ENCODE measurements around the gene RAB6A. TPM values are rescaled to one million over a fixed set of nuclear protein-coding genes. Genes with fewer than 3 reads are reported as not detected.
"Not testable (repeated sequence)": the region's sequence is repeated elsewhere in the genome, so short reads cannot be mapped to it uniquely, and the experiment has no call there.

RAB6A gene
- total RNA-seq, 3 donors from 2014 or later (not counting 1 experiment from before 2014, with no cell fraction given) = 72.2 to 107 (median 97.7) TPM

DNA sequence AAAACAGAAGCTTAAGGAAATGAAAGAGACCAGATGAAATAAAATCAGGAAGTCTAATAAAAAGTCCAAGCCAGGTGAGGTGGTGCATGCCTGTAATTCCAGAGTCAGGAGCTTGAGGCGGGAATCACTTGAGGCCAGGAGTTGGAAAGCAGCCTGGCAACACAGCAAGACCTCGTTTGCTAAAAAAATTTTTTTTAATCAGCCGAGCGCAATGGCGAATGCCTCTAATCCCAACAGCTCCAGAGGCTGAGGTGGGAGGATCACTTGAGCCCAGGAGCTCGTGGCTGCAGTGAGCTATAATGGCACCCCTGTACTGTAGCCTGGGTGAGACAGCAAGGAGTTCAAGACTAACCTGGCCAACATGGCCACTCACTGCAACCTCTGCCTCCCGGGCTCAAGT lies 8.0 kb downstream of the RAB6A start:
- TF ChIP-seq, protein P1, sequence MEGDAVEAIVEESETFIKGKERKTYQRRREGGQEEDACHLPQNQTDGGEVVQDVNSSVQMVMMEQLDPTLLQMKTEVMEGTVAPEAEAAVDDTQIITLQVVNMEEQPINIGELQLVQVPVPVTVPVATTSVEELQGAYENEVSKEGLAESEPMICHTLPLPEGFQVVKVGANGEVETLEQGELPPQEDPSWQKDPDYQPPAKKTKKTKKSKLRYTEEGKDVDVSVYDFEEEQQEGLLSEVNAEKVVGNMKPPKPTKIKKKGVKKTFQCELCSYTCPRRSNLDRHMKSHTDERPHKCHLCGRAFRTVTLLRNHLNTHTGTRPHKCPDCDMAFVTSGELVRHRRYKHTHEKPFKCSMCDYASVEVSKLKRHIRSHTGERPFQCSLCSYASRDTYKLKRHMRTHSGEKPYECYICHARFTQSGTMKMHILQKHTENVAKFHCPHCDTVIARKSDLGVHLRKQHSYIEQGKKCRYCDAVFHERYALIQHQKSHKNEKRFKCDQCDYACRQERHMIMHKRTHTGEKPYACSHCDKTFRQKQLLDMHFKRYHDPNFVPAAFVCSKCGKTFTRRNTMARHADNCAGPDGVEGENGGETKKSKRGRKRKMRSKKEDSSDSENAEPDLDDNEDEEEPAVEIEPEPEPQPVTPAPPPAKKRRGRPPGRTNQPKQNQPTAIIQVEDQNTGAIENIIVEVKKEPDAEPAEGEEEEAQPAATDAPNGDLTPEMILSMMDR (IDR thresholded peaks at IDR 0.05) = no peak
- H3K36me3 ChIP-seq (ENCODE audit: control insufficient read depth, insufficient read depth, low read length) = no peaks in the 10 kb centered on the region
- WGBS (ENCODE audit: insufficient coverage) = 95% methylated on average over 7 of the region's 7 CpGs
- no peaks in the 10 kb centered on the region for H3K9me3 ChIP-seq (ENCODE audit: control insufficient read depth, insufficient read depth, low read length)
- Mint-ChIP-seq H3K36me3 (no peaks in the 10 kb centered on the region), H3K9me3 (no peaks in the 10 kb centered on the region), H3K27ac (no peak overlapping the region), H3K27me3 (ENCODE audit: low read depth in 2 of 2) (no peaks in the 10 kb centered on the region), H3K4me3 (no peak overlapping the region), H3K4me1 (peaks cover 38 to 48% of the 10 kb centered on the region in 2 donors)
- no peaks in the 10 kb centered on the region for H3K27me3 ChIP-seq (ENCODE audit: control insufficient read depth, insufficient read depth, low read length)
- no peak overlapping the region for H3K27ac ChIP-seq (ENCODE audit: low read length)
- DNase-seq (no peak), ATAC-seq (no peak)
- intact Hi-C loops (cut with micrococcal nuclease) = no loop called here
- no peak overlapping the region for H3K4me3 ChIP-seq (ENCODE audit: low read length)
- H3K4me1 ChIP-seq (ENCODE audit: control insufficient read depth, insufficient read depth, low read length) = peaks cover 11% of the 10 kb centered on the region

DNA sequence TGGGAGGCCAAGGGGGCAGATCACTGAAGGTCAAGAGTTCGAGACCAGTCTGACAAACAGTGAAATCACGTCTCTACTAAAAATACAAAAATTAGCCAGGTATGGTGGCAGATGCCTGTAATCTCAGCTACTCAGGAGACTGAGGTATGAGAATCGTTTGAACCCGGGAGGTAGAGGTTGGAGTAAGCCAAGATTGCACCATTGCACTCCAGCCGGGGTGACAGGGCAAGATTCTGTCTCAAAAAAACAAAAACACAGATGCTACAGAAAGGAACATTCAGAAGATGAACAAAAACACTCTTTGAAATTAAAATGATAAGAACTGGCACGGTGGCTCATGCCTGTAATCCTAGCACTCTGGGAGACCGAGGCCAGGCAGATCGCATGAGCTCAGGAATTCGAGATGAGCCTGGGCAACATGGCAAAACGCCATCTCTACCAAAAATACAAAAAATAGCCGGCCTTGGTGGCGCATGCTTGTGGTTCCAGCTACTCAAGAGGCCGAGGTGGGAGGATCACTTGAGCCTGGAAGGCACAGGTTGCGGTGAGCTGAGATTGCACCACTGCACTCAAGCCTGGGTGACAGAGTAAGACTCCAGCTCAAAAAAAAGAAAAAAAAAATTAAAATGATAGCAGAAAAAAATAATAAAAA lies 8.5 kb downstream of the RAB6A start:
- no peak overlapping the region for H3K4me3 ChIP-seq (ENCODE audit: low read length)
- Mint-ChIP-seq H3K36me3 (no peaks in the 10 kb centered on the region), H3K4me1 (peaks cover 44 to 53% of the 10 kb centered on the region in 2 donors), H3K4me3 (no peak overlapping the region), H3K27ac (peak overlapping the region in 1 of 2 donors; percentile 19), H3K9me3 (no peaks in the 10 kb centered on the region), H3K27me3 (ENCODE audit: low read depth in 2 of 2) (no peaks in the 10 kb centered on the region)
- intact Hi-C loops (cut with micrococcal nuclease) = no loop called here
- WGBS (ENCODE audit: insufficient coverage) = 91% methylated on average over 14 of the region's 14 CpGs
- H3K27me3 ChIP-seq (ENCODE audit: control insufficient read depth, insufficient read depth, low read length) = no peaks in the 10 kb centered on the region
- ATAC-seq (no peak), DNase-seq (no peak)
- H3K36me3 ChIP-seq (ENCODE audit: control insufficient read depth, insufficient read depth, low read length) = no peaks in the 10 kb centered on the region
- TF ChIP-seq, protein P1 (IDR thresholded peaks at IDR 0.05) = no peak
- no peak overlapping the region for H3K27ac ChIP-seq (ENCODE audit: low read length)
- no peaks in the 10 kb centered on the region for H3K9me3 ChIP-seq (ENCODE audit: control insufficient read depth, insufficient read depth, low read length)
- peaks cover 11% of the 10 kb centered on the region for H3K4me1 ChIP-seq (ENCODE audit: control insufficient read depth, insufficient read depth, low read length)

- H3K27ac Mint-ChIP-seq = peak overlapping the region in 1 of 2 donors; percentile 19
- H3K4me3 ChIP-seq (ENCODE audit: low read length); H3K9me3 Mint-ChIP-seq; H3K27me3 ChIP-seq (ENCODE audit: control insufficient read depth, insufficient read depth, low read length); intact Hi-C loops (cut with micrococcal nuclease); H3K36me3 Mint-ChIP-seq; ATAC-seq; H3K27me3 Mint-ChIP-seq (ENCODE audit: low read depth in 2 of 2); H3K9me3 ChIP-seq (ENCODE audit: control insufficient read depth, insufficient read depth, low read length); H3K36me3 ChIP-seq (ENCODE audit: control insufficient read depth, insufficient read depth, low read length); H3K4me3 Mint-ChIP-seq; H3K27ac ChIP-seq (ENCODE audit: low read length); DNase-seq: not testable (repeated sequence)
- H3K4me1 Mint-ChIP-seq = peaks cover 50 to 58% of the 10 kb centered on the region in 2 donors
- 97% methylated on average over 4 of the region's 4 CpGs for WGBS (ENCODE audit: insufficient coverage)
- H3K4me1 ChIP-seq (ENCODE audit: control insufficient read depth, insufficient read depth, low read length) = peaks cover 11% of the 10 kb centered on the region
Measured at GRCh38 chr11:73750862-73751261, 10.0 kb downstream of the RAB6A start.

GRCh38 chr11:73750228-73750627 lies 10.6 kb downstream of the RAB6A start:
- Mint-ChIP-seq H3K27ac (no peak overlapping the region), H3K9me3 (no peaks in the 10 kb centered on the region), H3K36me3 (no peaks in the 10 kb centered on the region), H3K4me3 (no peak overlapping the region), H3K27me3 (ENCODE audit: low read depth in 2 of 2) (no peaks in the 10 kb centered on the region), H3K4me1 (peaks cover 54 to 59% of the 10 kb centered on the region in 2 donors)
- Histone ChIP-seq H3K4me3 (ENCODE audit: low read length) (no peak overlapping the region), H3K4me1 (ENCODE audit: control insufficient read depth, insufficient read depth, low read length) (peaks cover 11% of the 10 kb centered on the region), H3K27ac (ENCODE audit: low read length) (no peak overlapping the region), H3K27me3 (ENCODE audit: control insufficient read depth, insufficient read depth, low read length) (no peaks in the 10 kb centered on the region), H3K36me3 (ENCODE audit: control insufficient read depth, insufficient read depth, low read length) (no peaks in the 10 kb centered on the region), H3K9me3 (ENCODE audit: control insufficient read depth, insufficient read depth, low read length) (no peaks in the 10 kb centered on the region)
- ATAC-seq = no peak
- TF ChIP-seq, protein P1 (IDR thresholded peaks at IDR 0.05) = no peak
- DNase-seq = no peak
- 76% methylated on average over 5 of the region's 5 CpGs for WGBS (ENCODE audit: insufficient coverage)
- intact Hi-C loops (cut with micrococcal nuclease) = no loop called here

Measured in natural killer cell (primary cell).